HG03378 (cell line): ENCODE results near the gene SYNDIG1.
"Not testable (repeated sequence)": the region's sequence is repeated elsewhere in the genome, so short reads cannot be mapped to it uniquely, and the experiment has no call there.

Experiments used
- ATAC-seq: cut with Tn5 transposase; IDR thresholded peaks from one replicate; pipeline ENCODE4 v1.9.1; 2021; ENCODE audit warnings: mild to moderate bottlenecking, moderate library complexity; ENCODE audit not compliant: unreplicated experiment

The SYNDIG1 gene

DNA sequence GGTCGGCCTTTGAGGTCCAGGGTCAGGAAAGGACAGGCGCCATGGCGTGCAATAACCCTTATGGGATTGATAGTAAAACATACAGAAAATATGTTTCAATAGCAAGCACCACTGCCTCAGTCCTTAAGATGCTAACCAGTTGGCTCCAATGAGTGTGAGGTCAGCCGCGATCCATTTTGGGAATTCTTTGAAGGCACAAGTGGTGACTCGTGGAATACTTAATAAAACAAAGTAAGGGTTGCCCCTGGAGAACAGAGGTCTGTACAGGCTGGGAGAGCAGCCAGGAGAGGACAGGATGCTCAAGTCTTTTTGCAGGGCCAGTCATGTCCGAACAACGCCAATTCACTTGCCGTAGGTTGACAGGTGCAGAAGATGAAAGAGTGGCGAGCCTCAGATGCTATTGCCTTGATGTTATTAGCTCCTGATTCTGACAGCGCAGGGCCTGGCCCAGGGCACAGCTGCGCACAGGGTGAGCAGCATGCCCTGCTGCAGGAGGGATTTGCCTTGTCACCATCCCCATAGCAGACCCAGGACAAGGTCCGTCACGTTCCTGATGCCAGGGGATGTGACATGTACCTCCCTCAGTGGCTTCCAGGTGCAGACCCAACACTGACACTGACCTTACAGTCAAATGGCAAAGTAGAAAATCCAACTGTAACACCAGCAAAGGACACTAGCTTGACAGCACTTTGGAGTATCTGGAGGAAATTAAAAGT lies 21.8 kb downstream of the SYNDIG1 start:
- no peak for ATAC-seq

DNA sequence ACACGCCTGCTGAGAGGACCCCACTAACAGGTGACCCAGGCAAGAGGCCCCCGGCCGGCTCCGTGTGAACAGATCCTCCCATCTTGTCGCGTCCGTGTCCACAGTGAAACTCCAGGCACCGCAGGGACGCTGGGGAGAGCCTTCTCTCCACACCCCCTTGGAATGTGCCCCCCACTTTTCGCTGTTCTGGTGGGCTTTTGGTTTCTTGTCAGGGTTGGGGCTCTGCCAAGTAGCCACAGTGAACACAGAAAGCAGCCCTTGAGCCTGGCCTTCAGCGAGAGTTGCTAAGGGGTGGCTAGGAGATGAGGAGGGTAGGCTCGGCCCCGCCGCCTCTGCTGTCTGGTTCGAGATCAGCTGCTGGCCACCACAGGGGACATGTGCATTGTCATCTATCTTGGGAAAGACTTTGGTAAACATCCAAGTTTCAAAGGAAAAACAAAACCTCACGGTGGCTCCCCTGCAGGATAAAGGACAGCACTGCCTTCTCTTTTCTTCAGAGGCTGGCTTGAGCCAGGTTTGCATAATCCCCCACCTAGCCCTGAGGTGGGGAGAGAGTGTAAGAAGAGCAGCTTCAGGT lies 22.7 kb downstream of the SYNDIG1 start:
- no peak for ATAC-seq

DNA sequence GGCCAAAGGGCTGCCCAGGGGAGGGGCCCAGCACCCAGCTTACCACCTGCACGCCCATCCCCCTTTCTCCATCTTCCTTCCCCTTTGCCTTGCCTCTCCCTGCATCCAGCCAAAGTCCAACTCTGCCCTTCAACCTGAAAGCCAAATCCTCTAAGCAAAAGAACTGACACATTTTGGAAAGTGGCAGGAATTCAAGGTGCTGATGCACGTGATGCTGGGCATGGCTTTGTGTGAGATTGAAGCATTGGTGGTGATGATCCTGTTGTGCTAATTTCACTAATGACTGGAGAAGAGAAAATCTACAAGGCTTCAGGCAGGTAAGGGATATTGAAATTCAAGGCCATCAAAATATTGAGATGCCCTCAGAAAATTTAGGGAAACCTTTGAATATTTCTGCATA lies 23.3 kb downstream of the SYNDIG1 start:
- no peak for ATAC-seq

DNA sequence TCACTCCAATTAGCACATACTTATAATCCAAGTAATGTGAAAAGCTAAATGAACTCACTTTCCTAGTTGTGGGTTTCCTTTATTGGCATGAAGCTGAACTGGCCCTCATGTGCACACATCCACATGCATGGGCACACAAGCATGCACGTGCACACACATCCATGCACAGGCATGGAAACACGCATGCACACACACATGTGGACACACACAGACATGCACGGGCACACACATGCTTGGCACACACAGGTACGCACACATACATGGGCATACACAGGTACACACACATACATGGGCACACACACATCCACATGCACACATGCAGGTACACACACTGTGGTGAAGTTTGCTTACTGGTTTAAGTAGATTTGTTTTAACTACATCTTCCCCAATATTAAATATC lies 23.8 kb downstream of the SYNDIG1 start:
- ATAC-seq: no peak

DNA sequence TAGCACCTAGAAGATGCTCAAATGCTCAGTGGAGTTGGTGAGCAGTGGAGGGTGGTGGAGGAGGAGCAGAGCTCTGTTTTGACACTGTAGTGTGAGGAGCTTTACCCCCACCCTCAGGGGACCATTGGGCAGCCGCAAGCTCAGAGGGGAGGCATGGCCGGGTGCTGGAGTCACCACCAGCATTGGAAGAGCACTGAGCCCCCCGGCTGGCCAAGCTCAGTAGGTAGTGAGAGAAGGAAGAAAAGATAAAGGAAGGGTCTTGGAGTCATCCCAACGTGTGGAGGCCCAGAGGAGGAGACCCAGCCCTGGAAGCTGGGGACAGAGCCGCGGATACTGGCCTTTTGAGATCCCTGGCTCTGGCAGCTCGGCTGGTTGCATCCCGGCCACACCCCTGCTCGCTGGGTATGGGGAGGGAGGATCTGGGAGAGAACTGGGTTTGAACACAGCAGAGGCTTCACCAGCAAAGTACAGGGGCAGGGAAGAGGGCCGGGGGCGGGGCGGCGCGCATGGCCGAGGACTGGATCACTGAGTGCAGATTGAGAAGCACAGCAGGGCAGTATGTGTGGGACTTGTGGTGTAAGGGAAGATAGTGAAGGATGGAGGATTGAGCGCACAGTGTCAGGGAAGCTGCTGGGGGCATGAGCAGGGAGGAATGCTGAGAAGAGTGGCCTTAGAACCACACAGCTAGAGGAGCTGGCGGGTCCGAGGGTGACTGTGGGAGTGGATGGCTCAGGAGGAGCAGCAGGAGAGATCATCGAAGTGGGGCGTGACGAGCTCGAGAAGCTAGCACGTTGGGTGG lies 24.4 kb downstream of the SYNDIG1 start:
- no peak for ATAC-seq

DNA sequence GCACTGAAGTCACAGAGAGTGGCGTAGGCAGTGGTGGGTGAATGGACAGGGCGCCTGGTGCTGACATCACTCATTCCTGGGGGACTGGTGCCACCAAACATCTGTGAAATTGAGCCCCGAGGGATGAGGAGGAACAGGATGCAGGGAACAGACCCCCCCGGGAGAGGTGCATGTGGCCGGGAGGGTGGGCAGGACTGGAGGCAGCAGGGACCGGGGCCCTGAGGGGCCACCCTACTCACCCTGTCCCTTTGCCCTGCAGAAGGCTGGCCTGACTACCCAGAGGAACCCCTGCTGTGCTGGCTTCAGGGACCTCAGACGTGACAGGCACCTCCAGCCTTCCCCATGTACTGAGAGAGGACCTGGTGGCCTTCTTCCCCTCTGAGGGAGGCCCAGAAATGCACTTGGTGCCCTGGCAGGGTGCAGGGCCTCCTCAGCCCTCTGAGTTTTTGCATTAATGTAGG lies 25.1 kb downstream of the SYNDIG1 start:
- no peak for ATAC-seq

DNA sequence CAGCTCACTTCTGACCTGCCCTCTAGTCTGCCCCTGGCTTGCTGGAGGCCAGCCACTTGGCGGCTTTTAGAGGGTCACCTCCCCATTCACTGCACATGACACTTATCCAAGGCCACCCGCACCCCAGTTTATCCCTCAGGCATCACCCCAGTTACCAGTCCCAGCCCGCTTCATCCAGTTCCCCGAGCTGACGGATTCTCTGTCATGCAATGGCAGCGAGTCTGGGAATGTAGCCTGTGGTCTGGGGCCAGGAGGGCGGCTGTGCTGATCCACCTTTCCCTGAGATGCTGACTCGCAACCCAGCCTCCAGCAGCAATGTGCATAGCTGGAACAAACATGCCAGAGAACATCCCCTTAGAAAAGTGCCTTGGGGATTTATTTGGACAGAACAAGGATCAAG lies 25.8 kb downstream of the SYNDIG1 start:
- ATAC-seq: no peak

DNA sequence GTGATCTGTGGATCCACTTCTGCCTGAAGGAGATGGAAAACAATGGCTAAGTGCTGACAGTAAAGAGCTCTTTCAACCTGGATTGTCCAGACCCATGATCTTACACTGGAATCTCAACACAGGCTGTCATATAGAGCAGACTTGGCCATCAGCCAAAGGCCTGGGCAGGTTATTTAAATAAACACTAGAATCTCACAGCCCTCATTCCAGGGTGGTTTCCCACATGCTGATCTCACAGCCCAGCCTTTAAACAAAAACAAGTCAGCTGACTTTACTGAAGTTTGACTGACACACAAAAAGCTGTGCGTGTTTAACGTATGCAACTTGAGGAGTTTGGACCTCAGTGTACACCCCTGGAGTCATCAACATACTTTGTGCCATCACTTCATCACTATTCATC lies 28.4 kb downstream of the SYNDIG1 start:
- ATAC-seq: no peak

DNA sequence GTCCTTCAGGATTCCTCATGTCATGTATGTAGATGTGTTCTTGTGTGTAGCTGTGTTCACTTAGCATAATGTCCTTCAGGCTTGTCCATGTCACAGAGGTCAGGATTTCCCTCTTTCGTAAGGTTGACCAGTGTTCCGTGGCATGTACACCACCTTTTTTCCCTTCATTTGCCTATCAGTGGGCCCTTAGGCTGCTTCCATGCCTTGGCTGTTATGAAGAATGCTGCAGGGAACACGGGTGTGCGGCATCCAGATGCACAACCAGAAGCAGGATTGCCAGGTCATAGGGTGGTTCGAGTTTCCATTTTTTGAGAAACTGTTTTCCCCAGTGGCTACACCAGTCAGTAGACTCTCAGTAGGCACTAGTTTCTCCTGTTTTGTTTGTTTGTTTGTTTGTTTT lies 29.2 kb downstream of the SYNDIG1 start:
- ATAC-seq: no peak

DNA sequence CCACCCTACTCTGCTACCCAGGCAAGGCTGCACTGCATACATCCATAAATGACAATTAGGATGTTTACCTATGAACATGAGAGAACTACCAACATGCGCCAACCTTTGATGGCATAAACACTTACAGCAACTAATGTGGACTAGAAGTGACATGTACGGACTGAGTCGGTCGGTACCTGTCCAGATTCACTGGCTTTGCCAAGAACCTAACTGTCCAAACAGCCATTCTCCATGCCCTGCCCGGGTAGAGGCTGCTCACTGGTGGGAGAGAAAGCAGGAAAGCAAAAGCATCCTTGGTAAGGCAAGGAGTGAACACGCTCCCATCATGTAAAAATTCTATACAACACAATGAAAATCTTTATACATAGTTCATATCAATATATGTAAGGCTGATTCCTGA lies 30.0 kb downstream of the SYNDIG1 start:
- ATAC-seq: no peak

DNA sequence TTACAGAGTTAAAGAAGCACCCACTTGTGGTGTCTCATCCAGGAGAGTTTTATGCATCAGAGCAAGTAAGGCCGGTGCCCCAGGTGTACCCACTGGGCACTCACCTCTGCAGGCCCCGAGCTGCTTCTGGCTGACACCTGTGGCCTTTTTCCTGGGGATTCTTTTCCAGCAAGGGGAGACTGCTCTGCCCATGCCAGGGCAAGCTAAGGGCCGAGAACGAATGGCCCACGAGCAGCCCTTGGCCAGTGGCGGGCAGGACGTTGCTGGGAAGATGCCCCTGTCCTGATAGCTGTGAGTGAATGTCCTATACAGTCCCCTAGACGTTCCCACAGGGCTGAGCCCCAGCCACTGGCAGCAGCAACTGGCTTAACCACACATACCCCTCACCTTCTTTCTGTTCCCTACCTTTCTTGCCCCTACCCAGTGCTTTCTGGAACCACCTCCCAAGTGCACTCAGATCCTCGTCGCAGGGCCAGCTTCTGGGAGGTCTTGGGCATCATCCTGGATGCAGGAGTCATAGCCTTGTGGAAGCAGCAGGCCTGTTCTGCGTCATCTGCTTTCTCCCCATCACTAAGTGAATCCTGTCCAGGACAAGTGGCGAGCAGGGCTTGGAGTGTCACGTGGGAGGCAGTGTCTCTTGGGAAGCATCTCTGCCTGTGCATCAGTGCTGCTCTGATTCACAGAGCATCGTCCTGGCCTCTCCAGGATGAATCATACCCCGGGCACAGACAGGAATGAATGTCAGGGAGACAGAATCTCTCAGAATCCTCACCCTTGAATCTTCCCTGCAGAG lies 32.5 kb downstream of the SYNDIG1 start:
- no peak for ATAC-seq

DNA sequence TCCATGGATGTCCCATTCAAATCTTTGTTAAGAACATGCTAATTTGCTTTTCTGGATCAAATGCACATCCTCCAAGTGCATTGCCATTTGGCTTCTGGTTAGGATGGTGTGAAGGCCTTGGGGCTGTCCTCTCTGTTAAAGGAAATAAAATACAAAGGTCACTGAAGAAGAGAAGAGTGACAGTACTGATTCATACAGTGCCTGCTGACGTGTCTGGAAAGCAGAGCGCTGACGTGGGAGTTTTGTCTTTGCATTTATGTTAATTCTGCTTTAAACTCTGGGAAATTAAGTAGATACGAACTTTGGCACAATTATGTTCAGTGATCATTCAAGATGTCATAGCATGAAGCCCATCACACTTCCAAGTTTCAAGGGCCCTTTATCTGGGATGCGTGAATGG lies 33.2 kb downstream of the SYNDIG1 start:
- ATAC-seq: no peak

DNA sequence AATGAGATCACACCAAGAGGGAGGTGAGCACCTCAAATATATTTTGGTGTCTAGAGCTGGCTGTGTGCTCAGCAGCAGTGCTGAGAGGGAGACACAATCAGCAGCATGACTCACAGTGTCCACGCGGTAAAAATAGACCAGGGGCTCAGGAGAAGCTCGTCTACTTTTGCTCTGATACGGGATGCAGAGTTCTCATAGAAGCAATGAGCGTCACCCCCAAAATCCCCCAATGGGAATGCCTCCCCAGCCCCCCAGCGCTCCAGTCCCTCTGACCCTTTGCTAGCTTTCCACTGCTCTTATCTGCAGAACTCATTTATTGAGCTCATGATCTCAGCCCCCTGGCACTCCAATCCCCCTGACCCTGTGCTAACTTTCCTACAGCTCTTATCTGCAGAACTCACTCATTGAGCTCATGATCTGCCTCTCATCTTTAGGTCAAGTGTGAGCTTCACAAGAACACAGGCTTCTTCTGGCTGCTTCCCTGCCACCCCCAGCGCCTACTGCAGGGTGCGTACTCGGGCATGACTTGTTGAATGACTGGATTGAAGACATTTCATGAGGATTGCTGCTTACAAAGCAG lies 34.0 kb downstream of the SYNDIG1 start:
- no peak for ATAC-seq

DNA sequence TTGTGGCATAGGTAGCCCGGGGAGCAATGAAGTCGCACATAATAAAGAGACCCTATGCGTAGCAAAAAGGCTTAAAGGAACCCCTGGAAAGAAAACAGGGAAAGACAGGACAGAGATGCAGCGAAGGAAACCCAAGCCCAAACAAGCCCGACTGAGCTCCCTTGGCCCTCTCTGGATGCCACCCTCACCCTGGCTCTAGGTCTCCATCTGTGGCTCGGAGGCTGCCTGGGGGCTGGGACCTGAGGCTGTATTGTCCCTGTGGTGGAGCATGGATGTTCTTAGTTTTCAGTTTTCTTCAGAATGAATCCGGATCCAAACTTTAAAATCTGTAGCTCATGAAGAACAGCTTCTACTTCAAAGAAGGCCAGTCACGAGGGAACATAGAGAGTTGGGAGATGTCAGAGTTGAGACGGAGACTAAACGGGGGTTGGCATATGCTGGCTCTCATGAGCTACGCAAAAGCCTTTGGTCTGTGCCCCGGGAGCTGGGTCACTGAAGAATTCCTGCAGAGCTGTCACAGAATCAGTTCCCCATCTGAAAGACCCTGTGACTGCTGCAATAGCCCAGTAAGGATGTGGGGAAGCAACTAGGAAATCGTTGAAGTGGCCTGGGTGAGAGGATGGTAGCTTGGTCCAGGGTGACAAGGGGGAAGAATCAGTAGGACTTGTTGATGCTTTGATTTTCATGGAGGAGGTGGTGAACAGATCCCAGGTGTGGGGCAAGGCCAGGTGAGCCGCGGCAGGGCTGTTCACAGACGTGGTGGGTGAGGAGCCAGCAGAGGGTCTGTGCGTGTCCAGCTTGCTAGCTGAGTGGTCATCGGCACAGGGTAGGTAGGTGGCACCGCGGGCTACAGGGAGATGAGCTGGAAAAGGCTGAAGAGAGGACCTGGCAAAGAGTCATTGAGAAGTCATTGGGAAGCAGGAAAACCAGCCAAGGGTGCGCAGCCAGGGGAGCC lies 35.2 kb downstream of the SYNDIG1 start:
- ATAC-seq: no peak

DNA sequence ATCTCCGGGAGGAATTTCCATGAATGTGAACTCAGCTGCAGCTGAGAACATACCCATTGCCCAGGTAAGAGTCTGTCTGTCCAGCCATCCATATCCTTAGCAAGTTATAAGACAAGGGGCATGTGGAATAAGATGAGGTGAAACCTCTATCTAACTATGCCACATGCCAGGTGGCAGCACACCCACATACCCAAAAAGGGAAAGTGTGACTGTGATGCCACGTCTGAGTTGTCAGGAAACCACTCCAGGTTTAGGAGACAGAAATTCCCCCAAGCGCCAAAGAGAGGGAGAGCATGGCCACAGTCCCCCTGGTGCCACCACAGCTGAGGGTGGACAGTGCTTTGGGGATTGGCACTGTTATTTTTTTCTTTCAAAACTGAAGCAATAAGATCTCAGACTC lies 36.7 kb downstream of the SYNDIG1 start:
- no peak for ATAC-seq

DNA sequence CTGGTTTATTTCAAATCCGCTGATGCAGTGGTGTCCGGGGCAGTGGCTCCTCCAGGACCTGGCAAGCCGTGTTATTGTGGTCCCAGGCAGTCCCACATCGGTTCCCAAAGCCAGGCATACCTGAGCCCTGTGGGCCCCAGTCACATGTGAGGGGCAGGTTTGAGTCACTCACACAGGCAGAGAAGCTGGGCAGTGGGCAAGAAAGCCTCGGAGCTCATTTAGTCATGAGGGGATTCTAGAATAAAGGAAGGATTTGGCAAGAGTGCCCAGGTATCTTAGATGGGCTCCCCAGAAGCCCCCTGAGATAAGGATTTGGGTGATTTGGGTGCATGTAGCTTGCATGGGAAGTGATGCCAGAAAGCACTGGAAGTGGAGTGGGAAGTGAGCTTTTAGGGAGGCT lies 37.3 kb downstream of the SYNDIG1 start:
- ATAC-seq: no peak

DNA sequence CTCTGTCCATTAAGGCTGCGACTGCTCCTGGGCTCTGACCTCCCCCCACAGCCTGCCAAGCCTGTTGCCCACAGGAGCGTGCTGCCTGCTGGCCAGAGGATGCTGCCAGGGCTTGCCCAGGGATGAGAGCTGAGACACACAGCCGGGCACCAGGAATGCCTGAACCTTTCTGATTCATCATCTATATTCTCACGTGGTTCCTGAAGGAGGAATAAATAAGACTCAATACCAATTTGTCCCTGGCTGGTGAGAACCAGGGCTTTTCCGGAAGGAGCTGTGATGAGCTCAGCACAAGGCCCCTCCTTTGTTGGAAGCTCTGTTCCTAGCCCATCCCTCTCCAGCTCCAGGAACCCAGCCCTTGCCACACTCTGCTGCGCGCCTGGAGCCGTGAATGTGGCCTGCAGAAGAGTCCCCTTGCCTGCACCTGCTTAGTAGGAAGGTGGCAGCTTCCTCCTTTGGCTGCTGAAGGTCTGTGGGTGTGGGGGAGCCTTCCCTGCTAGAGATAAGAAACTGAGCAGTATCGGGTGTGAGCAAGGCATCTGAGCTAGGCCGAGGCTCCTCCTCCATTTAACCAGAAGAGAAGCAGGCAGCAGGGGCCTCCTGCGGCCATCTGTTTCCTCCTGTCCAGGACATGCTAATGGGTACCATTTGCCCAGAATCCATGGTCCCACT lies 37.9 kb downstream of the SYNDIG1 start:
- no peak for ATAC-seq

DNA sequence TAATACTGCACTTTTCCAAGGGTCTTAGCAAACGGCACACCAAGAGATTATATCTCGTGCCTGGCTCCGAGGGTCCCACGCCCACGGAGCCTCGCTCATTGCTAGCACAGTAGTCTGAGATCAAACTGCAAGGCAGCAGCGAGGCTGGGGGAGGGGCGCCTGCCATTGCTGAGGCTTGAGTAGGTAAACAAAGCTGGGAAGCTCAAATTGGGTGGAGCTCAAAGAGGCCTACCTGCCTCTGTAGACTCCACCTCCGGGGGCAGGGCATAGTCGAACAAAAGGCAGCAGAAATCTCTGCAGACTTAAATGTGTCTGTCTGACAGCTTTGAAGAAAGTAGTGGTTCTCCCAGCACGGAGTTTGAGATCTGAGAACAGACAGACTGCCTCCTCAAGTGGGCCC lies 43.0 kb downstream of the SYNDIG1 start:
- not testable (repeated sequence) for ATAC-seq

DNA sequence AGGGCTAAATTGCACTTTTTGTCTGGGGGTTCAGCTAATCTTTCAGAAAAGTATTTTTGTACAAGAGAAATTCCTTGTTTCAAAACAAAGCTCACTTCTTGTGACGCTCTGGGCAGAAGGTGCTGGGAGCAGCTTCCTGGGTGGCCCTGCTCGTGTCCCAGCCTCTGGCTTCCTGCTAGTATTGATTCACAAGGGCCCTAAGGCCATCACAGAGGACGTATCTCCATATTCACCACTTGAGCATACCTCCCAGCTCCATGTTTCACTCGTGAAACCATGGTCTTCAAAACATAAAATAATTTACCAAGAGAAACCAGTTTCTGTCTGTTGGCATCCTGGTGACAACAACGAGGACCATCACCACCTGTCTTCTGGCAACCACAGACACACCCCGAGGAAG lies 49.1 kb downstream of the SYNDIG1 start:
- ATAC-seq: no peak
